Activated T-helper 1 cell treated with anti-CD3 and anti-CD28 coated beads, Interleukin-12 subunit alpha, Interleukin-12 subunit beta, Interleukin-2, Interleukin-4 antibody, amounts not matched to agents 30 ng/mL and 10 ng/mL and 1 ng/mL, durations not matched to agents 14 hours and 24 hours and 36 hours (primary cell): Measurements from ENCODE around the gene ATXN2. TPM values are rescaled to one million over a fixed set of nuclear protein-coding genes. Genes with fewer than 3 reads are reported as not detected.

Experiments used
- DNase-seq: peaks from one replicate; pipeline ENCODE4 v3.0.0; 2021; ENCODE audit warnings: low spot score
- H3K27ac Mint-ChIP-seq: one replicate; pipeline ENCODE4 v1.8.0; 2021; ENCODE audit warnings: mild to moderate bottlenecking, mixed read lengths
- H3K27me3 Mint-ChIP-seq: one replicate; pipeline ENCODE4 v1.8.0; 2022; ENCODE audit warnings: mild to moderate bottlenecking, moderate library complexity, mixed read lengths; ENCODE audit not compliant: insufficient read depth
- H3K36me3 Mint-ChIP-seq: one replicate; pipeline ENCODE4 v1.8.0; 2021; ENCODE audit warnings: low read depth, mixed read lengths
- H3K4me1 Mint-ChIP-seq: one replicate; pipeline ENCODE4 v1.8.0; 2021; ENCODE audit warnings: low read depth, mixed read lengths
- H3K4me3 Mint-ChIP-seq: one replicate; pipeline ENCODE4 v1.8.0; 2021; ENCODE audit warnings: mild to moderate bottlenecking, moderate library complexity, mixed read lengths
- H3K9me3 Mint-ChIP-seq: one replicate; pipeline ENCODE4 v1.8.0; 2021; ENCODE audit warnings: mixed read lengths
- intact Hi-C: fragments of 100-400 bp; cut with micrococcal nuclease; formaldehyde crosslinking; loops from one replicate; pipeline ENCODE4 v1.15.1; 2024
- total RNA-seq: library from RNA; stranded (reverse); gene quantifications from 2 replicates; pipeline ENCODE4 v1.2.3, GENCODE V29; 2022

ATXN2 gene
- total RNA-seq, 1 donor from 2014 or later = 54.4 TPM

GRCh38 chr12:111448266-111448830, 150.8 kb downstream of the ATXN2 start:
- Mint-ChIP-seq H3K36me3 (peaks cover 55% of the 10 kb centered on the region), H3K27me3 (no peaks in the 10 kb centered on the region), H3K4me3 (no peak overlapping the region), H3K4me1 (peaks cover 79% of the 10 kb centered on the region), H3K9me3 (no peaks in the 10 kb centered on the region), H3K27ac (no peak overlapping the region)
- DNase-seq = no peak
- intact Hi-C loops = no loop called here

- Mint-ChIP-seq H3K27me3 (no peaks in the 10 kb centered on the region), H3K27ac (no peak overlapping the region), H3K36me3 (peaks cover 59% of the 10 kb centered on the region), H3K9me3 (no peaks in the 10 kb centered on the region), H3K4me3 (no peak overlapping the region), H3K4me1 (peaks cover 85% of the 10 kb centered on the region)
- intact Hi-C loops = no loop called here
- DNase-seq = no peak
These were observed 151.4 kb downstream of the ATXN2 start for GRCh38 chr12:111447571-111448265.

GRCh38 chr12:111446631-111447570, 152.2 kb downstream of the ATXN2 start:
- intact Hi-C loops = no loop called here
- Mint-ChIP-seq H3K27ac (no peak overlapping the region), H3K4me1 (peaks cover 88% of the 10 kb centered on the region), H3K27me3 (no peaks in the 10 kb centered on the region), H3K9me3 (no peaks in the 10 kb centered on the region), H3K4me3 (no peak overlapping the region), H3K36me3 (peaks cover 62% of the 10 kb centered on the region)
- DNase-seq = no peak

- H3K36me3 Mint-ChIP-seq = peaks cover 62% of the 10 kb centered on the region
- DNase-seq = no peak
- intact Hi-C loops = loop anchor here (1.0 kb wide), 5 partner anchors 11 to 49 kb away; no protein-coding TSS in a partner anchor
- H3K9me3 Mint-ChIP-seq = no peaks in the 10 kb centered on the region
- H3K27me3 Mint-ChIP-seq = no peaks in the 10 kb centered on the region
- peaks cover 88% of the 10 kb centered on the region for H3K4me1 Mint-ChIP-seq
- peak overlapping the region; percentile 37 for H3K4me3 Mint-ChIP-seq
- peak overlapping the region; percentile 61 for H3K27ac Mint-ChIP-seq
These were observed 153.2 kb downstream of the ATXN2 start for GRCh38 chr12:111445726-111446581.

- peak overlapping the region; percentile 82 for H3K27ac Mint-ChIP-seq
- no peaks in the 10 kb centered on the region for H3K27me3 Mint-ChIP-seq
- intact Hi-C loops = loop anchor here (1.0 kb wide), 5 partner anchors 10 to 48 kb away; no protein-coding TSS in a partner anchor
- peaks cover 88% of the 10 kb centered on the region for H3K4me1 Mint-ChIP-seq
- peak; percentile 87 for DNase-seq
- H3K36me3 Mint-ChIP-seq = peaks cover 62% of the 10 kb centered on the region
- H3K9me3 Mint-ChIP-seq = no peaks in the 10 kb centered on the region
- peak overlapping the region; percentile 71 for H3K4me3 Mint-ChIP-seq
These were observed 154.0 kb downstream of the ATXN2 start for GRCh38 chr12:111444925-111445725.

GRCh38 chr12:111444314-111444924, 154.7 kb downstream of the ATXN2 start:
- H3K4me1 Mint-ChIP-seq = peaks cover 86% of the 10 kb centered on the region
- H3K27me3 Mint-ChIP-seq = no peaks in the 10 kb centered on the region
- intact Hi-C loops = no loop called here
- peaks cover 60% of the 10 kb centered on the region for H3K36me3 Mint-ChIP-seq
- peak; percentile 33 for DNase-seq
- H3K9me3 Mint-ChIP-seq = no peaks in the 10 kb centered on the region
- H3K27ac Mint-ChIP-seq = peak overlapping the region; percentile 82
- peak overlapping the region; percentile 71 for H3K4me3 Mint-ChIP-seq

- Mint-ChIP-seq H3K36me3 (peaks cover 53% of the 10 kb centered on the region), H3K4me1 (peaks cover 80% of the 10 kb centered on the region), H3K9me3 (no peaks in the 10 kb centered on the region), H3K27ac (peak overlapping the region; percentile 82), H3K4me3 (peak overlapping the region; percentile 31), H3K27me3 (no peaks in the 10 kb centered on the region)
- intact Hi-C loops = no loop called here
- no peak for DNase-seq
These were observed 155.5 kb downstream of the ATXN2 start for GRCh38 chr12:111443586-111443985.

GRCh38 chr12:111443086-111443485, 156.0 kb downstream of the ATXN2 start:
- H3K27me3 Mint-ChIP-seq = no peaks in the 10 kb centered on the region
- intact Hi-C loops = no loop called here
- peak overlapping the region; percentile 31 for H3K4me3 Mint-ChIP-seq
- H3K9me3 Mint-ChIP-seq = no peaks in the 10 kb centered on the region
- peaks cover 80% of the 10 kb centered on the region for H3K4me1 Mint-ChIP-seq
- H3K36me3 Mint-ChIP-seq = peaks cover 51% of the 10 kb centered on the region
- H3K27ac Mint-ChIP-seq = peak overlapping the region; percentile 82
- no peak for DNase-seq

- H3K27me3 Mint-ChIP-seq = no peaks in the 10 kb centered on the region
- peaks cover 83% of the 10 kb centered on the region for H3K4me1 Mint-ChIP-seq
- intact Hi-C loops = no loop called here
- H3K4me3 Mint-ChIP-seq = no peak overlapping the region
- H3K9me3 Mint-ChIP-seq = no peaks in the 10 kb centered on the region
- peaks cover 50% of the 10 kb centered on the region for H3K36me3 Mint-ChIP-seq
- no peak overlapping the region for H3K27ac Mint-ChIP-seq
- DNase-seq = no peak
These were observed 156.6 kb downstream of the ATXN2 start for GRCh38 chr12:111442301-111443045.

GRCh38 chr12:111441107-111441928, 157.8 kb downstream of the ATXN2 start:
- H3K4me1 Mint-ChIP-seq = peaks cover 88% of the 10 kb centered on the region
- H3K4me3 Mint-ChIP-seq = no peak overlapping the region
- H3K27me3 Mint-ChIP-seq = no peaks in the 10 kb centered on the region
- peaks cover 45% of the 10 kb centered on the region for H3K36me3 Mint-ChIP-seq
- H3K9me3 Mint-ChIP-seq = no peaks in the 10 kb centered on the region
- DNase-seq = no peak
- intact Hi-C loops = no loop called here
- no peak overlapping the region for H3K27ac Mint-ChIP-seq
